NCI-H128 (cell line): Measurements from ENCODE around the gene CFAP99.

Source experiments
- DNase-seq: peaks from one replicate; lab custom pipeline; 2025; ENCODE audit not compliant: unreplicated experiment; lab: John Stamatoyannopoulos, UW

Gene CFAP99

GRCh38 chr4:2445130-2445529, 26.4 kb downstream of the CFAP99 start:
- no peak for DNase-seq

- DNase-seq: no peak
These were observed 26.8 kb downstream of the CFAP99 start for GRCh38 chr4:2445571-2445970.

DNA sequence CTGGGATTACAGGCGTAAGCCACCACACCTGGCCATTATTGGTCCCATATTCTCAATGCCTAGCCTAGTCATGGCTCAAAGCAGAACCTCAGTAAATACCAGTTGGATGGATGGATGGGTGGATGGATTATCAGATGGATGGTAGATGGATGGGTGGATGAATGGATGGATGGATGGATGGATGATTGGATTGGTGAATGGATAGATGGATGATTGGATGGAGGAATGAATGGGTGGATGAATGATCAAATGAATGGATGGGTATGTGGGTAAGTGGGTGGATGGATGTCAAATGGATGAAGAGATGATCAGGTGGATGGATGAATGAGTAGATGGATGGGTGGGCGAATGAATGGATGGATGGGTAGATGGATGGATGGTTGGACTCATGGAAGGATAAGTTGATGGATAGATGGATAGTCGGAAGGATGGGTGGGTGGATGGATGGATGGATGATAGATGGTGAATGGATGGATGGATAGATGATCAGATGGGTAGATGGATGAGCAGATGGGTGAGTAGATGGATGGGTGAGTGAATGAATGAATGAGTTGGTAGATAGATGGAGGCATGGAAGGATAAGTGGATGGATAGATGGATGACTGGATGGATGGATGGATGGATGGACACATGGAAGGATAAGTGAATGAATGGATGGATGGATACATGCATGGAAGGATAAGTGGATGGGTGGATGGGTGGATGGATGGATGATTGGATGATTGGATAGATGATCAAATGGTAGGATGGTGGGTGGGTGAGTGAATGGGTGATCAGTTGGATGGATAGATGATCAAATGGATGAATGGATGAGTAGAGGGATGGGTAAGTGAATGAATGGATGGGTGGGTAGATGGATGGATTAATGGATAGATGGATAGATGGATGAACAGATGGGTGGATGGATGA, 28.2 kb downstream of the CFAP99 start:
- no peak for DNase-seq

GRCh38 chr4:2448589-2448988, 29.8 kb downstream of the CFAP99 start:
- DNase-seq: no peak

DNA sequence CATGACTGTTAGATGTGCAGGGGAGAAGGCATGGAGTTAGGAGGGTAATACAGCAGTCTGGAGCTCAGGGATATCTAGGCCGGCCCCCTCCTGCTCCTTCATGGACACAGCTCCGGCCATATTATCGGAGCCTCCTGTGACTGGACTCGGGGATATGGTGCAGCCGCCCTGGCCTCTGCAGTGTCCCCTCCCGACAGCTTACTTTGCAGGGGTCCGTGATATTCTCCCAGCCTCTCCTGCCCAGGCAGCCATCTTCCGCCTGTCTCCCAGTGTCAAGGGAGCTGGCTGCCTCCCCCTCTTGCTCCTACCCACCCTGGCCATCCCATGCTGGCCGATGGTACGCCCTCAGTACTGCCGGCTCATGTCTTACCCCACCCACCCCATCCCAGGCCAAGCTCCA, 30.3 kb downstream of the CFAP99 start:
- DNase-seq: no peak

GRCh38 chr4:2449511-2450392, 31.0 kb downstream of the CFAP99 start:
- no peak for DNase-seq

DNA sequence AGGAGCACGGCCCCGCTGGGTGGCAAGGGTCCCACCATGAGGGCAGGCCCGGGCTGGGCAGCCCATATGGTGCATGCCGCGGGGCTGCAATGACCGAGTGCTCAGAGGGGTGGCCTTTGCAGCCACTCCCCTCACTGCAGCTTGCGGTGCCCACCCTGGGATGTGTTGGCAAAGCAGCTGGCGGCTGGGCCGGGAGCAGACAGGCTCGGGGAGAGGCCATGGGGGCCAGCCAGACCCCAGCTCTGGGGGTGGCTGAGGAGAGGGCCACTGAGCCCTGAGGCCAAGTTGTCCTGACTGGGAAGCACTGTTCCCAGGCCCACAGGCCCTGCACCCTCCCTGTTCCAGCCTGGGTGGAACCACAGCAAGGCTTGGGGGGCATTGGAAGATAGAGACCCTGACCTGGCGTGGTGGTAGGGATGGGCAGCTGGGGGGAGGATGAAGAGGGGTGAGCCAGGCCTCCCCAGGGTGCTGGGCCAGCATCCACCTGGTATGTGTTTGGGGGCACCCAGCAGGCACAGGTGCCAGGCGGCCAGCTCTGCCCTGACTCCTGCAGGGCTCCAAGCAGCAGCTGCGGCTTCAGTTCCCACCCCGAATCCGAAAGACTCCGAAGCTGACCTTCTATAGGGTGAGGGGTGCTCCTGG, 31.8 kb downstream of the CFAP99 start:
- DNase-seq: no peak

DNA sequence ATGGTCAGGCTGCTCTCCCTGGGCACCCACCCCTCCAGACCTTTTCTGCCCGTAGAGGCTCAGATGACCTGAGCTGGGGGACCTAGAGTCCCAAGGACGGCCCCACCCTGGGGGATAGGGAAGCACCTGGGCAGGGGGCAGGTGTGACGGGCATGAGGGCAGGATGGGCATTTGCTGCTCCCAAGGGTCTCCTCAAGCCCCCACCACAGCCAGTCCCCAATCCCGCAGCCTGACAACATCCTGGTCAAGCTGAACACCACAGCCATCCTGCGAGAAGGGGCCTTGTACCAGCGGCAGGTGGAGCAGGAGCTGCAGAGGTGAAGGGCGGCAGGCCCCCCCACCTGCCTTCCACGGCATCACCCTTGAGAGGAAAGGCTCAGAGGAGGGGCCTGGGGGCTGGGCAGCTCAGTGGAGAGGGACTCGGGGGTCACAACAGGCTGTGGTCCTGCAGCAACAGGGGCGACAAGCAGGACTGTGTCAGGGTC, 32.3 kb downstream of the CFAP99 start:
- DNase-seq: no peak

- no peak for DNase-seq
These were observed 33.3 kb downstream of the CFAP99 start for GRCh38 chr4:2451821-2452785.

DNA sequence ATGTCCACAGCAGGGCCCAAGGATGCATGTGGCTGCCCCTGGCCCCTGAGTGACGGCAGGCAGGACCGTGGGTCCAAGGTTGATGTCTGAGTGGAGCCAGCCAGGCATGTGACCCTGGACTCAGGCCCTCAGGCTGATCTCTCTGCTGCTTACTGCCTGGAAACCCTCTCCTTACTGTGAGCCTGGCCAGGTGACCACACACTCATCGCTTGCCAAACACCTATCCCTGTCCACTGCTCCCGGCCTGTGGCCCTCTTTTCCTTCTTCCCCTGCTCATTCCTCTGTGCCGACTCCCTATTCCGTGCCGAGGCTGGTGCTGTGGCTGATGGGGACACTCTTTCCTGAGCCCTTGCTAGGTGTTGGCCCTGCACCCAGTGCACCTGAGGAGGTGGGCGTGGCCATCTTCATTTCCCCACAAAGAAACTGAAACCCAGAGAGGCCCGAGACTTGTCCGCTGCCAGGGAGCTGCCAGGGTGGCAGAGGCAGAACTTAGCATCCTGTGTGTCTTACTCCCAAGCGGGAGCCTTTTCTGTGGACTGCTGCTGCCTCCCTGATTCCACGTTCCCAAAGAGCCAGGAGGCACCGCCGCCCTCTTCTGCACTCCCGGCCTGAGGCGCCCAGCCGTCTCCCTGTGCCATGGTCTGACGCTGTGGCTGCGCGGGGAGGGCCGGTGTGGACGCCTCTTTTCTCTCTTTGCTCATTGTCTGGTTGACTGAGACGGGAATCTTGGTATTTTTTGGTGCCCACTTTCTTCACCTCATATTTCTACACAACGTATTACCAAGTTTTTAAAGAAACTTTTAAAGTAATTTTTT, 38.9 kb downstream of the CFAP99 start:
- no peak for DNase-seq

- DNase-seq: no peak
These were observed 40.1 kb downstream of the CFAP99 start for GRCh38 chr4:2458546-2459491.

- no peak for DNase-seq
These were observed 41.0 kb downstream of the CFAP99 start for GRCh38 chr4:2459589-2460349.

DNA sequence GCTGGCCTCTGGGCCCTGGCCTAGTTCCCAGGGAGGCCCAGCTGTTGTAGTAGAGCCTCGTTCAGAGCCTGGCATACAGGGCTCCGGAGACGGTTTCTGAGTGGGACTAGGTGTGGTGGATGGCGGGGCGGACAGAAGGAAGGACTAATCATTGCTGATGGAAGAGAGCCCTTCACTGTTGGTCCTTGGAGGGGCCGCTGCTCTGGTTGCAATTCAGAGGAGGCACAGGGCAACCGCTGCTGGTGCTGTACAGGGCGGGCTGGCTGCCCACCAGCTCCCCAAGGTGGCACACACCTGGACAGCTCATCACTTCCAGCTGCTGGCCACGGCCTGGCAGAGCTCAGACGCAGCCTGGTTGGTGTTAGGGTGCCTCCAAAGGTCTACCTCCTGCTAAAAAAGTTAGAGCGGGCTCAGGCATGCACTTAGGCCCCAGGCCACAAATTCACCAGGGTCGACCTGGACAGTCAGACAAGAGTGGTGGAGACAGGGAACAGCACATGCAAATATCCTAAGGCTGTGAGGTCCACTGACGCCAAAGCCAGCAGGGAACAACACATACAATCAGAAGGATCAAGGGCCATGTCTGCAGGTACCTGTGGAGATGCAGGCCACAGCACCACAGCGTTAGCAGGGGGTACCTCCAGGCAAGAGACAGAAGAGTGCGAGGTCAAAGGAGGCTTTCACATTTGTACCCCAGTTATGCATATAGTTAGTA, 42.6 kb downstream of the CFAP99 start:
- no peak for DNase-seq

- DNase-seq: no peak
These were observed 43.6 kb downstream of the CFAP99 start for GRCh38 chr4:2462218-2462991.

DNA sequence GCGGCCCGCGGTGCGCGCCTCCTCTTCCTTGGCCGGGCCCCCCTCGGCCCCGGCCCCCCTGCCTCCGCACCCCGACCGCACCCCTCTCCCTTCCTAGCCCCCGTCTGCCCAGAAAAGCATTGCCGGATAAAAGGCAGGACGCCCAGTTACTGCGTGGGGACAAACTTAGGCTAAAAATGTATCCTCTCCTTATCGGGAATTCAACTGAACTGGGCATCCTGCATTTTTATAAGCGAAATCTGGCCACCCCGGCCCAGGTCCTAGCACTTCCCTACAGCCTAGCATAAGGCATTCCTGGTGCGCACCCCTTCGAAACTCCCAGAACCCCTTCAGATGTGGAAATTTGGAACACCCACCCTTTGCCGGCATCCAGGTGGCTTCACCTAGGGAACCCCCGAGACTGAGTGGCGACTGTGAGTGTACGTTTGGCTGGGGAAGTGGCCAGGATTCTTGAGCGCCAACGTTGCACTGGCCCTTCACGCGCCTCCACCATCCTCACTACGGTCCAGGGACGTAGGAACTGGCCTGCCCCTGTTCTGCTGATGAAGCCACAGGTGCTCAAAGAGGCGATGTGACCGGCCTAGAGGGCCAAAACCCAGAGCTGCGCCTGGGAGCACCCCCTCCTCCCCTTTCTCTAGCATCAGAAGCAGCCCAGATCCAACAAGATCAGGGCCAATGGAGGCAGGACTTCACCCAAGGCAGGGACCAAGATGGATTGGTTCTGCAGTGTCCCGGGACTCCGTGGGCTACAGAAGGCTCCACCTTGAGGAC, 44.4 kb downstream of the CFAP99 start:
- no peak for DNase-seq
